NCI-H226 (cell line): ENCODE results near the gene LRRN3.

ENCODE experiments used
- DNase-seq: peaks from one replicate; pipeline ENCODE4 v3.0.0-alpha.2; 2015

The LRRN3 gene

DNA sequence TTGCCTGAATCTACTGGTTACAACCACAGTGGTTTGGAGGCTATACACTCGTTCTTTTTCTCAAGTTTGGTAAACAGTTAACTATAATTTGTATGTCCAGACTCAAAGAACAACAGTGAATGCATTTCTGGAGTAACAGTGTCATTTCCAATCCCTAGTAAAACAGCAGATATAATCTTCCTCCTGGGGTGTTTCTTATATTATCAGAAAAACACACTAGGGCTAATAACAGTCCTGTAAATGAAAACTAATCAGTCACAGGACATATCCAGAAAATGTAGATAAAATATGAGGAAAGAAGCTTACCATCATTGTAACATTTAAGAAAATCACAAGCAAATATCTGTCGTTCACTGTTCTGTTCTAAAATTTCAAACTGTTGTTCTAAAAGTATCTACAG, 82.6 kb downstream of the LRRN3 start:
- no peak for DNase-seq

DNA sequence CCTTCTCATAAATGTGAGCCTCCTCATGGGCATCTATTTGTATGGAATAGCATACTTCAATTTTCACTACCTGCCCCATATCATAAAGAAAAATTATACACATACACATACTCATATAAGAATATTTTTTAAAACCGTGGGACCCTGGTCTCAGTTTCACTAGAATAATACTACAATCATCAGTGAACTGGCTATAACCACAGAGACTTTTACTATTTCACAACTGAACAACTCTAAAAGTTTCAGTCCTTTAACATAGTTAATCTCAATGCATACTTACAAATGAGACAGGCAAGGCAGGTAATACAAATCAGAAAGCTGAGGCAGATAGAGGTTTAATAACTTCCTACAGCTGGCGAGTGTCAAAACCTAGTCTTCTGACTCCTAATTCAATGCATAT, 83.1 kb downstream of the LRRN3 start:
- DNase-seq: no peak

DNA sequence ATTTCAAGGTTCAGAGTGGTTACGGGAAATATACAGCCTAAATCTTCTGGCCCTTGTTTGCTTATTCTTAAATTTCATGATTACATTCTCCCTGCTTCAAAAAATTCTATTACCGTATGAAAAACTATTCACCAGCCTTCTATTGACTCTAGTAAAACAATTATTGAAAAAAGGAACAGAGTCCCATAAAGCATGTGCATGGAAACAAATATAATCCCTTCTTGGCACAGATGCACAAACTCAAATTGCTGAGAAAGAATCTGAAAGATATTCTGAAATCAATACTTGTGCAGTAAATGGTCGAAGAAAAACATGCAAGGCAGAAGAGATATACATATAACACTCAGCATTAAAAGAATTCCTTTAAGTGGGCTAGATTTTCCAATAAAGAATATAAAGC, 83.6 kb downstream of the LRRN3 start:
- DNase-seq: no peak
